ENCODE results near the gene GAREM2.

GRCh38 chr2:26215833-26216232, 42.9 kb downstream of the GAREM2 start:
- TF ChIP-seq, protein P1, sequence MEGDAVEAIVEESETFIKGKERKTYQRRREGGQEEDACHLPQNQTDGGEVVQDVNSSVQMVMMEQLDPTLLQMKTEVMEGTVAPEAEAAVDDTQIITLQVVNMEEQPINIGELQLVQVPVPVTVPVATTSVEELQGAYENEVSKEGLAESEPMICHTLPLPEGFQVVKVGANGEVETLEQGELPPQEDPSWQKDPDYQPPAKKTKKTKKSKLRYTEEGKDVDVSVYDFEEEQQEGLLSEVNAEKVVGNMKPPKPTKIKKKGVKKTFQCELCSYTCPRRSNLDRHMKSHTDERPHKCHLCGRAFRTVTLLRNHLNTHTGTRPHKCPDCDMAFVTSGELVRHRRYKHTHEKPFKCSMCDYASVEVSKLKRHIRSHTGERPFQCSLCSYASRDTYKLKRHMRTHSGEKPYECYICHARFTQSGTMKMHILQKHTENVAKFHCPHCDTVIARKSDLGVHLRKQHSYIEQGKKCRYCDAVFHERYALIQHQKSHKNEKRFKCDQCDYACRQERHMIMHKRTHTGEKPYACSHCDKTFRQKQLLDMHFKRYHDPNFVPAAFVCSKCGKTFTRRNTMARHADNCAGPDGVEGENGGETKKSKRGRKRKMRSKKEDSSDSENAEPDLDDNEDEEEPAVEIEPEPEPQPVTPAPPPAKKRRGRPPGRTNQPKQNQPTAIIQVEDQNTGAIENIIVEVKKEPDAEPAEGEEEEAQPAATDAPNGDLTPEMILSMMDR (conservative IDR thresholded peaks at IDR 0.05), result no peak
- TF ChIP-seq EZH2 (IDR thresholded peaks at IDR 0.05; ENCODE audit: low read depth), result no peak

All from PC-9 (cell line).